GM12872 (cell line): ENCODE results near the gene PDZD4.

Source experiments
- CTCF ChIP-seq: IDR thresholded peaks from 3 replicates; pipeline ENCODE4 v1.5.1; 2011; ENCODE audit warnings: low read depth, mild to moderate bottlenecking, low read length, moderate library complexity; ENCODE audit not compliant: insufficient read depth

PDZD4 gene

GRCh38 chrX:153857348-153857903 is 27.1 kb upstream of the PDZD4 start:
- no peak for TF ChIP-seq CTCF

- no peak for TF ChIP-seq CTCF
Measured at GRCh38 chrX:153854702-153855101, 24.4 kb upstream of the PDZD4 start.

- TF ChIP-seq CTCF = no peak
Measured at GRCh38 chrX:153853902-153854267, 23.5 kb upstream of the PDZD4 start.

- TF ChIP-seq CTCF = no peak
Measured at GRCh38 chrX:153853180-153853901, 23.0 kb upstream of the PDZD4 start.

GRCh38 chrX:153851981-153852380 is 21.6 kb upstream of the PDZD4 start:
- no peak for TF ChIP-seq CTCF

GRCh38 chrX:153848325-153848724 is 18.0 kb upstream of the PDZD4 start:
- TF ChIP-seq CTCF = no peak

GRCh38 chrX:153845842-153846241 is 15.5 kb upstream of the PDZD4 start:
- no peak for TF ChIP-seq CTCF
